22Rv1 (cell line): Measurements from ENCODE around the gene LYZL2.

ENCODE experiments used
- ZFX ChIP-seq: fragments of 450-650 bp; IDR thresholded peaks from 2 replicates; pipeline ENCODE4 v1.6.1; 2017; ENCODE audit warnings: antibody characterized with exemption, borderline replicate concordance
- TF ChIP-seq, protein P1 (sequence below): fragments of 450-650 bp; IDR thresholded peaks from 2 replicates; pipeline ENCODE4 v1.5.1; 2017; ENCODE audit warnings: mild to moderate bottlenecking

DNA sequence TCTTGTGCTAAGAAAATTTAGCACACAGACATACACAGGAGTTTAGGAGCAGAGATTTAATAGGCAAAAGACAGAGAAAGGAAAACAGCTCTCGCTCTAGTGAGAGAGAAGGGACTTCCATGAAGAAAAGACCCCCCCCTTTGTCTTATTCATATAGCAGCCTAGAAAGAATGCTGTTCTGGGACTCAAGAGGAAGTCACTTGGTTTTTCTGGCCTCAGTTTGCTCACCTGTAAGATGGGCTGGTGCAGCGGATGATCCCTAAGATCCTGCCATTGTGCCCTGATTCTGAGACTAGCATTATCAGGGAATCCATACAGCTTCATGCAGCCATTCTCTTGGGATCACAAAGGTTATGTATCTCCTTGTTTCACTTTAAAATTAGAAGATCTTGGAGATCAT lies 42.7 kb downstream of the LYZL2 start:
- TF ChIP-seq, protein P1, sequence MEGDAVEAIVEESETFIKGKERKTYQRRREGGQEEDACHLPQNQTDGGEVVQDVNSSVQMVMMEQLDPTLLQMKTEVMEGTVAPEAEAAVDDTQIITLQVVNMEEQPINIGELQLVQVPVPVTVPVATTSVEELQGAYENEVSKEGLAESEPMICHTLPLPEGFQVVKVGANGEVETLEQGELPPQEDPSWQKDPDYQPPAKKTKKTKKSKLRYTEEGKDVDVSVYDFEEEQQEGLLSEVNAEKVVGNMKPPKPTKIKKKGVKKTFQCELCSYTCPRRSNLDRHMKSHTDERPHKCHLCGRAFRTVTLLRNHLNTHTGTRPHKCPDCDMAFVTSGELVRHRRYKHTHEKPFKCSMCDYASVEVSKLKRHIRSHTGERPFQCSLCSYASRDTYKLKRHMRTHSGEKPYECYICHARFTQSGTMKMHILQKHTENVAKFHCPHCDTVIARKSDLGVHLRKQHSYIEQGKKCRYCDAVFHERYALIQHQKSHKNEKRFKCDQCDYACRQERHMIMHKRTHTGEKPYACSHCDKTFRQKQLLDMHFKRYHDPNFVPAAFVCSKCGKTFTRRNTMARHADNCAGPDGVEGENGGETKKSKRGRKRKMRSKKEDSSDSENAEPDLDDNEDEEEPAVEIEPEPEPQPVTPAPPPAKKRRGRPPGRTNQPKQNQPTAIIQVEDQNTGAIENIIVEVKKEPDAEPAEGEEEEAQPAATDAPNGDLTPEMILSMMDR: no peak
- no peak for TF ChIP-seq ZFX
